Pulmonary artery endothelial cell (primary cell): Measurements from ENCODE around the gene SP9. TPM values are rescaled to one million over a fixed set of nuclear protein-coding genes. Genes with fewer than 3 reads are reported as not detected.

Source experiments
- DNase-seq: peaks from one replicate; pipeline ENCODE4 v3.0.0-alpha.2; 2011; ENCODE audit warnings: low read depth, low spot score
- total RNA-seq: library from RNA; depleted of rRNA; stranded (reverse); fragments of >200 nt; gene quantifications from 2 replicates; pipeline ENCODE4 v1.2.3, GENCODE V29; 2014

Gene SP9
- total RNA-seq = not detected in 2 replicates

GRCh38 chr2:174334781-174335251 lies at the start of gene SP9:
Gene SP9 (plus strand): TSS chr2:174334954. CDS start chr2:174335093, 139 bp downstream.
- DNase-seq = no peak

- DNase-seq = no peak
Observed at GRCh38 chr2:174286172-174286571, 48.6 kb upstream of the SP9 start.

- no peak for DNase-seq
Observed at GRCh38 chr2:174292908-174293307, 41.8 kb upstream of the SP9 start.

- no peak for DNase-seq
Observed at GRCh38 chr2:174300114-174300513, 34.6 kb upstream of the SP9 start.

- no peak for DNase-seq
Observed at GRCh38 chr2:174312581-174313234, 22.0 kb upstream of the SP9 start.

- no peak for DNase-seq
Observed at GRCh38 chr2:174322149-174322548, 12.6 kb upstream of the SP9 start.

GRCh38 chr2:174322746-174323145 lies 12.0 kb upstream of the SP9 start:
- DNase-seq = no peak

- DNase-seq = no peak
Observed at GRCh38 chr2:174324530-174324929, 10.2 kb upstream of the SP9 start.

GRCh38 chr2:174325373-174326160 lies 9.2 kb upstream of the SP9 start:
- no peak for DNase-seq

GRCh38 chr2:174326161-174327020 lies 8.4 kb upstream of the SP9 start:
- DNase-seq = no peak

- DNase-seq = no peak
Observed at GRCh38 chr2:174327021-174327840, 7.5 kb upstream of the SP9 start.

- DNase-seq = no peak
Observed at GRCh38 chr2:174327841-174328113, 7.0 kb upstream of the SP9 start.

GRCh38 chr2:174328114-174328960 lies 6.4 kb upstream of the SP9 start:
- DNase-seq = no peak

GRCh38 chr2:174328961-174329715 lies 5.6 kb upstream of the SP9 start:
- DNase-seq = no peak

- no peak for DNase-seq
Observed at GRCh38 chr2:174330945-174331594, 3.7 kb upstream of the SP9 start.

- no peak for DNase-seq
Observed at GRCh38 chr2:174331595-174332216, 3.0 kb upstream of the SP9 start.

- DNase-seq = no peak
Observed at GRCh38 chr2:174332217-174332963, 2.4 kb upstream of the SP9 start.

- DNase-seq = no peak
Observed at GRCh38 chr2:174333017-174333371, 1.8 kb upstream of the SP9 start.
